ENCODE measurements around the gene TNFRSF9. TPM values are rescaled to one million over a fixed set of nuclear protein-coding genes. Genes with fewer than 3 reads are reported as not detected.
"Not testable (repeated sequence)": the region's sequence is repeated elsewhere in the genome, so short reads cannot be mapped to it uniquely, and the experiment has no call there.

The TNFRSF9 gene
- total and polyA plus RNA-seq, 2 experiments from 2014 or later: not detected

DNA sequence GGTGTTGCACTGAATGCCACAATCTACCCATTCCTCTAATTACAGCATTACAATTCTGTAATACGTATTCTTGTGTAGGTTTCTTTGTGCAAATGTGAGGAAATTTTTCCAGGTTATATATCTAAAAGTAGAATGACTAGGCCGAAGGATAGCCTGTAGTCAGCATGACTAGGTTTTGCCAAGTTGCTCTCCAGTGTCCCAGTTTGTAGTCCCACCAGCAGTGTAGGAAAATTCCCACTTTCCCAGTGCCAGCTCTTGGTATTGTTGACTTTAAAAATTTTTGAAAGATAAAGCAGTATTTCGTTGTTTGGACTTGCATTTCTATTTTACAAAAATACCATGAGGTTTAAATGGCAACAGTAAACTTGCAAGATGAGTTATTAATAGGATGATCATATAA lies 23.8 kb upstream of the TNFRSF9 start (continued):
- no peak for TF ChIP-seq REST (IDR thresholded peaks at IDR 0.05; ENCODE audit: unreplicated experiment)
- TF ChIP-seq NANOG (IDR thresholded peaks at IDR 0.05; ENCODE audit: borderline replicate concordance): no peak
- no peak for TF ChIP-seq ETS1 (IDR thresholded peaks at IDR 0.05)
- TF ChIP-seq, protein P1, sequence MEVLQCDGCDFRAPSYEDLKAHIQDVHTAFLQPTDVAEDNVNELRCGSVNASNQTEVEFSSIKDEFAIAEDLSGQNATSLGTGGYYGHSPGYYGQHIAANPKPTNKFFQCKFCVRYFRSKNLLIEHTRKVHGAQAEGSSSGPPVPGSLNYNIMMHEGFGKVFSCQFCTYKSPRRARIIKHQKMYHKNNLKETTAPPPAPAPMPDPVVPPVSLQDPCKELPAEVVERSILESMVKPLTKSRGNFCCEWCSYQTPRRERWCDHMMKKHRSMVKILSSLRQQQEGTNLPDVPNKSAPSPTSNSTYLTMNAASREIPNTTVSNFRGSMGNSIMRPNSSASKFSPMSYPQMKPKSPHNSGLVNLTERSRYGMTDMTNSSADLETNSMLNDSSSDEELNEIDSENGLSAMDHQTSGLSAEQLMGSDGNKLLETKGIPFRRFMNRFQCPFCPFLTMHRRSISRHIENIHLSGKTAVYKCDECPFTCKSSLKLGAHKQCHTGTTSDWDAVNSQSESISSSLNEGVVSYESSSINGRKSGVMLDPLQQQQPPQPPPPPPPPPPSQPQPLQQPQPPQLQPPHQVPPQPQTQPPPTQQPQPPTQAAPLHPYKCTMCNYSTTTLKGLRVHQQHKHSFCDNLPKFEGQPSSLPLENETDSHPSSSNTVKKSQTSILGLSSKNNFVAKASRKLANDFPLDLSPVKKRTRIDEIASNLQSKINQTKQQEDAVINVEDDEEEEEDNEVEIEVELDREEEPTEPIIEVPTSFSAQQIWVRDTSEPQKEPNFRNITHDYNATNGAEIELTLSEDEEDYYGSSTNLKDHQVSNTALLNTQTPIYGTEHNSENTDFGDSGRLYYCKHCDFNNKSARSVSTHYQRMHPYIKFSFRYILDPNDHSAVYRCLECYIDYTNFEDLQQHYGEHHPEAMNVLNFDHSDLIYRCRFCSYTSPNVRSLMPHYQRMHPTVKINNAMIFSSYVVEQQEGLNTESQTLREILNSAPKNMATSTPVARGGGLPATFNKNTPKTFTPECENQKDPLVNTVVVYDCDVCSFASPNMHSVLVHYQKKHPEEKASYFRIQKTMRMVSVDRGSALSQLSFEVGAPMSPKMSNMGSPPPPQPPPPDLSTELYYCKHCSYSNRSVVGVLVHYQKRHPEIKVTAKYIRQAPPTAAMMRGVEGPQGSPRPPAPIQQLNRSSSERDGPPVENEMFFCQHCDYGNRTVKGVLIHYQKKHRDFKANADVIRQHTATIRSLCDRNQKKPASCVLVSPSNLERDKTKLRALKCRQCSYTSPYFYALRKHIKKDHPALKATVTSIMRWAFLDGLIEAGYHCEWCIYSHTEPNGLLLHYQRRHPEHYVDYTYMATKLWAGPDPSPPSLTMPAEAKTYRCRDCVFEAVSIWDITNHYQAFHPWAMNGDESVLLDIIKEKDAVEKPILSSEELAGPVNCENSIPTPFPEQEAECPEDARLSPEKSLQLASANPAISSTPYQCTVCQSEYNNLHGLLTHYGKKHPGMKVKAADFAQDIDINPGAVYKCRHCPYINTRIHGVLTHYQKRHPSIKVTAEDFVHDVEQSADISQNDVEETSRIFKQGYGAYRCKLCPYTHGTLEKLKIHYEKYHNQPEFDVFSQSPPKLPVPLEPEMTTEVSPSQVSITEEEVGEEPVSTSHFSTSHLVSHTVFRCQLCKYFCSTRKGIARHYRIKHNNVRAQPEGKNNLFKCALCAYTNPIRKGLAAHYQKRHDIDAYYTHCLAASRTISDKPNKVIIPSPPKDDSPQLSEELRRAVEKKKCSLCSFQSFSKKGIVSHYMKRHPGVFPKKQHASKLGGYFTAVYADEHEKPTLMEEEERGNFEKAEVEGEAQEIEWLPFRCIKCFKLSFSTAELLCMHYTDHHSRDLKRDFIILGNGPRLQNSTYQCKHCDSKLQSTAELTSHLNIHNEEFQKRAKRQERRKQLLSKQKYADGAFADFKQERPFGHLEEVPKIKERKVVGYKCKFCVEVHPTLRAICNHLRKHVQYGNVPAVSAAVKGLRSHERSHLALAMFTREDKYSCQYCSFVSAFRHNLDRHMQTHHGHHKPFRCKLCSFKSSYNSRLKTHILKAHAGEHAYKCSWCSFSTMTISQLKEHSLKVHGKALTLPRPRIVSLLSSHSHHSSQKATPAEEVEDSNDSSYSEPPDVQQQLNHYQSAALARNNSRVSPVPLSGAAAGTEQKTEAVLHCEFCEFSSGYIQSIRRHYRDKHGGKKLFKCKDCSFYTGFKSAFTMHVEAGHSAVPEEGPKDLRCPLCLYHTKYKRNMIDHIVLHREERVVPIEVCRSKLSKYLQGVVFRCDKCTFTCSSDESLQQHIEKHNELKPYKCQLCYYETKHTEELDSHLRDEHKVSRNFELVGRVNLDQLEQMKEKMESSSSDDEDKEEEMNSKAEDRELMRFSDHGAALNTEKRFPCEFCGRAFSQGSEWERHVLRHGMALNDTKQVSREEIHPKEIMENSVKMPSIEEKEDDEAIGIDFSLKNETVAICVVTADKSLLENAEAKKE (CRISPR knock-in tag; IDR thresholded peaks at IDR 0.05): no peak

- Mint-ChIP-seq H3K36me3 (ENCODE audit: low read depth) (peaks cover 59% of the 10 kb centered on the region), H3K4me3 (peak overlapping the region; percentile 49; the same call in 2 of the 3 replicates)
- Histone ChIP-seq H3K36me3 (ENCODE audit: insufficient read depth) (peaks cover 44% of the 10 kb centered on the region), H4K20me1 (replicated peaks; ENCODE audit: insufficient read depth) (peaks cover 28% of the 10 kb centered on the region), H3K79me2 (replicated peaks; ENCODE audit: insufficient read depth) (peaks cover 68% of the 10 kb centered on the region)
- not testable (repeated sequence) for H2AFZ ChIP-seq; H3K9me3 Mint-ChIP-seq; H3K4me2 ChIP-seq; H3K27ac ChIP-seq (ENCODE audit: low read depth); H3K4me1 Mint-ChIP-seq; H3K27ac Mint-ChIP-seq; DNase-seq (ENCODE audit: low spot score); H3K9me2 ChIP-seq (ENCODE audit: insufficient read depth); H3K27me3 Mint-ChIP-seq (ENCODE audit: insufficient read depth, low read depth, poor library complexity); H3K27me3 ChIP-seq (ENCODE audit: insufficient read depth); H3F3A ChIP-seq (replicated peaks; ENCODE audit: low read depth); H3K4me1 ChIP-seq (ENCODE audit: insufficient read depth); ATAC-seq; H3K4me3 ChIP-seq
These were observed 23.2 kb upstream of the TNFRSF9 start for GRCh38 chr1:7963841-7964240.

DNA sequence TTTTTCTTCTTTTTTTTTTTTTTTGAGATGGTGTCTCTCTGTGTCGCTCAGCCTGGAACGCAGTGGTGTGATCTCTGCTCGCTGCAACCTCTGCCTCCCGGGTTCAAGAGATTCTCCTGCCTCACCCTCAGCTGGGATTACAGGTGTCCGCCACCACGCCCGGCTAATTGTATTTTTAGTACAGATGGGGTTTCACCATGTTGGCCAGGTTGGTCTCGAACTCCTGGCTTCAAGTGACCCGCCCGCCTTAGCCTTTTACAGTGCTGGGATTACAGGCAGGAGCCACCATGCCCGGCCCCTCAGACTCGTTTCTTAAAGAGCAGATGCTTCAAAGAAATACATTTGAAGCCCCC lies 22.7 kb upstream of the TNFRSF9 start:
- not testable (repeated sequence) for DNase-seq (ENCODE audit: low spot score); H3K4me3 ChIP-seq; H3F3A ChIP-seq (replicated peaks; ENCODE audit: low read depth); H3K4me1 Mint-ChIP-seq; ATAC-seq; H3K4me1 ChIP-seq (ENCODE audit: insufficient read depth); H3K27me3 ChIP-seq (ENCODE audit: insufficient read depth); H3K9me3 Mint-ChIP-seq; H3K27ac ChIP-seq (ENCODE audit: low read depth); H3K27ac Mint-ChIP-seq; H3K27me3 Mint-ChIP-seq (ENCODE audit: insufficient read depth, low read depth, poor library complexity); H2AFZ ChIP-seq; H3K4me2 ChIP-seq; H3K9me2 ChIP-seq (ENCODE audit: insufficient read depth)
- peak overlapping the region; percentile 98 for H3K4me3 Mint-ChIP-seq
- Histone ChIP-seq H3K79me2 (replicated peaks; ENCODE audit: insufficient read depth) (peaks cover 65% of the 10 kb centered on the region), H3K36me3 (ENCODE audit: insufficient read depth) (peaks cover 42% of the 10 kb centered on the region), H4K20me1 (replicated peaks; ENCODE audit: insufficient read depth) (peaks cover 23% of the 10 kb centered on the region)
- H3K36me3 Mint-ChIP-seq (ENCODE audit: low read depth): peaks cover 55% of the 10 kb centered on the region

Data from GM23338 (cell line).